A673 (cell line): ENCODE data around the gene GLRX3. TPM values are rescaled to one million over a fixed set of nuclear protein-coding genes. Genes with fewer than 3 reads are reported as not detected.

ENCODE experiments used
- BruUV-seq: library from RNA; stranded (reverse); fragments of 400-500 nt; replicated peaks from 2 replicates; lab custom pipeline; 2021; lab: Mats Ljungman, UMichigan
- CTCF ChIA-PET: fragments of 300-600 bp; sonication (Branson Sonifier 250); formaldehyde crosslinking; loops from one replicate; lab custom pipeline; 2022; ENCODE audit warnings: antibody characterized with exemption; lab: Charles Lee
- POLR2A ChIA-PET: fragments of 300-600 bp; sonication (Branson Sonifier 250); formaldehyde crosslinking; loops from one replicate; lab custom pipeline; 2022; ENCODE audit warnings: antibody characterized with exemption; ENCODE audit not compliant: low non-redundant PET; lab: Charles Lee
- DNase-seq: peaks from one replicate; pipeline ENCODE4 v3.0.0-alpha.2; 2015; ENCODE audit warnings: low spot score
- H3K27ac ChIP-seq: fragments of 200-600 bp; sonication (generic); 2 replicates; pipeline ENCODE4 v1.5.1; 2016; ENCODE audit warnings: mixed run types, low read depth, mild to moderate bottlenecking, mixed read lengths, antibody characterized with exemption, low read length; ENCODE audit not compliant: poor library complexity, severe bottlenecking
- H3K27me3 ChIP-seq: fragments of 200-600 bp; sonication (generic); replicated peaks from 2 replicates; pipeline ENCODE4 v1.6.1; 2017; ENCODE audit warnings: mixed run types, low read depth, mild to moderate bottlenecking, mixed read lengths, antibody characterized with exemption, low read length; ENCODE audit not compliant: insufficient read depth, poor library complexity
- H3K36me3 ChIP-seq: fragments of 200-600 bp; sonication (generic); 2 replicates; pipeline ENCODE4 v1.6.1; 2016; ENCODE audit warnings: mixed run types, mild to moderate bottlenecking, mixed read lengths, antibody characterized with exemption, low read length; ENCODE audit not compliant: insufficient read depth, poor library complexity, severe bottlenecking
- H3K4me1 ChIP-seq: fragments of 200-600 bp; sonication (generic); 2 replicates; pipeline ENCODE4 v1.6.1; 2017; ENCODE audit warnings: mixed run types, mild to moderate bottlenecking, mixed read lengths, antibody characterized with exemption, low read length; ENCODE audit not compliant: insufficient read depth, poor library complexity, severe bottlenecking
- H3K4me3 ChIP-seq: fragments of 200-600 bp; sonication (generic); 2 replicates; pipeline ENCODE4 v1.5.1; 2016; ENCODE audit warnings: low read depth, mixed run types, mild to moderate bottlenecking, mixed read lengths, low read length; ENCODE audit not compliant: poor library complexity, severe bottlenecking
- H3K9me3 ChIP-seq: fragments of 200-600 bp; sonication (generic); 2 replicates; pipeline ENCODE4 v1.6.1; 2016; ENCODE audit warnings: mixed run types, low read depth, mild to moderate bottlenecking, mixed read lengths, antibody characterized with exemption, low read length; ENCODE audit not compliant: poor library complexity, severe bottlenecking
- EZH2 ChIP-seq: fragments of 200-600 bp; sonication (generic); IDR thresholded peaks from 2 replicates; pipeline ENCODE4 v1.6.1; 2017; ENCODE audit warnings: borderline replicate concordance, low read depth, mild to moderate bottlenecking, mixed read lengths, antibody characterized with exemption, low read length; ENCODE audit not compliant: poor library complexity, severe bottlenecking
- intact Hi-C: fragments of 100-400 bp; cut with micrococcal nuclease; formaldehyde crosslinking; loops from one replicate; pipeline ENCODE4 v1.10.0; 2022; ENCODE audit not compliant: unreplicated experiment
- total RNA-seq: library from RNA; stranded (reverse); gene quantifications from 2 replicates; pipeline ENCODE4 v1.2.3, GENCODE V29; 2021
- TF ChIP-seq, protein P1 (sequence below): fragments of 300-800, 200-600 bp; sonication (generic); conservative IDR thresholded peaks from 2 replicates; pipeline ENCODE4 v1.5.1; 2017; ENCODE audit warnings: low read depth, mild to moderate bottlenecking, antibody characterized with exemption, low read length, moderate library complexity, mixed read lengths

Gene GLRX3
- total RNA-seq, 1 experiment from 2014 or later, result 197 TPM

DNA sequence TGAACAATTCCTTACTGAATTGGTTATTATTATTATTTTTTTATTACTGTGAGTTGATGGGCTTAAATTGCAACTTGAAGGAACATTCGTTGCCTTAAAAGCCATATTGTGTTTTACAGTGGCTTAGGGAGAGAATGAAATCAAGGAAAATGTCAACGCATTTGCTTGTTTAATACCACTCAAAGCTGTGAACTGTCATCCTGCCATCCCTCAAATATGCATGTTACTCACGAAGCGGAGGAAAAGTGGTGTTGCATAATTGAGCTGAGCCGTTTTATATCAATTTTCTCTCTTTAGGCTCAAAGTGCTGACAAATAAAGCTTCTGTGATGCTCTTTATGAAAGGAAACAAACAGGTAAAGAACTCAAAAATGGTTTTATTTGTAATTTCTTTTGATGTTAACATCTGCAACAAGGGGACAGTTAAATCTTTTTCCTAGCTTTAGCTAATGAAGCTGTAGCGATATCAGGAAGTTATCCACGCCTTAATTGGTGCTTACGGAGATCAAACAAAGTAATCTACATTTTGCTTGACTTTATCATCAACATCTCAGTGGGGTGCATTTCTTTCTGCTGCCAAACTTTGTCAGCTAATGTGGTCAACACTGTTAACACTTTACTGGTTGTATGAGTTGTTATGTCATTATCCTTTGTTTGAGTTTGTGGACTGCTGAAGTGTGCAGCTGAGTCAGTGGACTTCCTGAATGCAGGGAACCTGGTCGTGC lies 33.1 kb downstream of the GLRX3 start:
- Histone ChIP-seq H3K9me3 (no peaks in the 10 kb centered on the region), H3K4me3 (no peak overlapping the region), H3K4me1 (peaks cover 16% of the 10 kb centered on the region), H3K27me3 (no peaks in the 10 kb centered on the region), H3K27ac (no peak overlapping the region), H3K36me3 (peaks cover 19% of the 10 kb centered on the region)
- CTCF ChIA-PET, result no interaction called here
- POLR2A ChIA-PET, result no interaction called here
- DNase-seq, result peak; percentile 71
- TF ChIP-seq EZH2, result no peak
- TF ChIP-seq, protein P1, sequence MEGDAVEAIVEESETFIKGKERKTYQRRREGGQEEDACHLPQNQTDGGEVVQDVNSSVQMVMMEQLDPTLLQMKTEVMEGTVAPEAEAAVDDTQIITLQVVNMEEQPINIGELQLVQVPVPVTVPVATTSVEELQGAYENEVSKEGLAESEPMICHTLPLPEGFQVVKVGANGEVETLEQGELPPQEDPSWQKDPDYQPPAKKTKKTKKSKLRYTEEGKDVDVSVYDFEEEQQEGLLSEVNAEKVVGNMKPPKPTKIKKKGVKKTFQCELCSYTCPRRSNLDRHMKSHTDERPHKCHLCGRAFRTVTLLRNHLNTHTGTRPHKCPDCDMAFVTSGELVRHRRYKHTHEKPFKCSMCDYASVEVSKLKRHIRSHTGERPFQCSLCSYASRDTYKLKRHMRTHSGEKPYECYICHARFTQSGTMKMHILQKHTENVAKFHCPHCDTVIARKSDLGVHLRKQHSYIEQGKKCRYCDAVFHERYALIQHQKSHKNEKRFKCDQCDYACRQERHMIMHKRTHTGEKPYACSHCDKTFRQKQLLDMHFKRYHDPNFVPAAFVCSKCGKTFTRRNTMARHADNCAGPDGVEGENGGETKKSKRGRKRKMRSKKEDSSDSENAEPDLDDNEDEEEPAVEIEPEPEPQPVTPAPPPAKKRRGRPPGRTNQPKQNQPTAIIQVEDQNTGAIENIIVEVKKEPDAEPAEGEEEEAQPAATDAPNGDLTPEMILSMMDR, result no peak
- intact Hi-C loops, result no loop called here
- no TSS peak for BruUV-seq

DNA sequence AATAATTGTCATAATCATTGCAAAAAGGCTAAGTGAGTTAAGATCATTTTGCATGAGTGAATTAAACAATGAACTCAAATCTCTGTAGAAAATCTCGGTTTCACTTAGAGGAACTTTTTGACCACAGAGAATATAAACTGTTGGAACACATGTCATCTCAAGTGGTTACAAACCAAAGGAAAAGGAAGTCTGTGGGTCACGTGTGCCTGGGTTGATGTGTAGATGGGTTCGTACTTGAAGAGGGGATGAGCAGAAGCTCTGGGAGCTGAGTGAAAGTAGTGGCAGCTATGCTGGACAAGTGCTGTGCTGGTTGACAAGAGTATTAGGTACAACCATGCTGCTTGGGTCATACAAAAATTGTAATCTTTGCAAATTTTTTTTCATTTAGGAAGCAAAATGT lies 35.0 kb downstream of the GLRX3 start:
- intact Hi-C loops, result loop anchor here (10.0 kb wide), 1 partner anchor 1906 kb away; no protein-coding TSS in a partner anchor
- H3K27me3 ChIP-seq, result no peaks in the 10 kb centered on the region
- peaks cover 16% of the 10 kb centered on the region for H3K4me1 ChIP-seq
- no peak for TF ChIP-seq EZH2
- TF ChIP-seq, protein P1, result no peak
- ChIA-PET POLR2A (no interaction called here), CTCF (no interaction called here)
- no peak for DNase-seq
- H3K36me3 ChIP-seq, result peaks cover 19% of the 10 kb centered on the region
- no peak overlapping the region for H3K27ac ChIP-seq
- no peaks in the 10 kb centered on the region for H3K9me3 ChIP-seq
- BruUV-seq, result no TSS peak
- no peak overlapping the region for H3K4me3 ChIP-seq

DNA sequence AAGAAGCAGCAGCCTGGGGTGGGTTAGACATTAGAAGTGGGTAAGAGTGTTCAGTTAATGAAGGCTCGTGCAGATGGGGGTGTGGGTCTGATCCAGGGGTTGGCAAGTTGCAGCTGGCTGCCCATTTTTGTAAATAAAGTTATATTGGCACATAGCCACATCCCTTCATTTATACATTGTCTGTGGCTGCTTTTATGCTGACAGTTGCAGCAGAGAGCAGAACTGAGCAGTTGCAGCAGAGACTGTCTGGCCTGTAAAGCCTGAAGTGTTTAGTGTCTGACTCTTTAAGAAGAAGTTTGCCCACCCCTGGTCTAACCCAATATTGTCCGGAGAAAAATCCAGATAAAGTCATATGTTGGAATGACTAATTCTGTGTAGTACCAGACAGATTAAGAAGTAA lies 38.1 kb downstream of the GLRX3 start:
- Histone ChIP-seq H3K9me3 (no peaks in the 10 kb centered on the region), H3K27me3 (no peaks in the 10 kb centered on the region), H3K27ac (no peak overlapping the region), H3K36me3 (peaks cover 15% of the 10 kb centered on the region), H3K4me3 (no peak overlapping the region), H3K4me1 (peaks cover 7% of the 10 kb centered on the region)
- CTCF ChIA-PET, result no interaction called here
- no peak for DNase-seq
- intact Hi-C loops, result loop anchor here (10.0 kb wide), 1 partner anchor 1910 kb away; no protein-coding TSS in a partner anchor
- POLR2A ChIA-PET, result no interaction called here
- no TSS peak for BruUV-seq
- TF ChIP-seq, protein P1, result no peak
- TF ChIP-seq EZH2, result no peak
